Neuronal stem cell (in vitro differentiated cells): ENCODE measurements around the gene NCBP2.
A peak's percentile ranks its signal among the peaks of the same experiment; 100 is the strongest.

Experiments used
- DNase-seq: peaks from one replicate; pipeline ENCODE4 v3.0.0-alpha.2; 2013; ENCODE audit warnings: low spot score
- H2AFZ ChIP-seq: one replicate; pipeline ENCODE4 v1.6.1; 2013; ENCODE audit warnings: mild to moderate bottlenecking, low read length, inconsistent platforms
- H2AK5ac ChIP-seq: 2 replicates; pipeline ENCODE4 v1.6.1; 2013; ENCODE audit warnings: low read depth, mild to moderate bottlenecking, inconsistent platforms, low read length, moderate library complexity, mixed read lengths
- H2BK120ac ChIP-seq: 2 replicates; pipeline ENCODE4 v1.6.1; 2013; ENCODE audit warnings: low read depth, mild to moderate bottlenecking, inconsistent platforms, low read length, moderate library complexity, mixed read lengths
- H2BK12ac ChIP-seq: one replicate; pipeline ENCODE4 v1.6.1; 2013; ENCODE audit warnings: low read length, inconsistent platforms
- H2BK15ac ChIP-seq: 2 replicates; pipeline ENCODE4 v1.6.1; 2013; ENCODE audit warnings: mild to moderate bottlenecking, low read length, inconsistent platforms, mixed read lengths
- H2BK5ac ChIP-seq: one replicate; pipeline ENCODE4 v1.6.1; 2013; ENCODE audit warnings: inconsistent platforms, mild to moderate bottlenecking, low read length, moderate library complexity
- H3K14ac ChIP-seq: one replicate; pipeline ENCODE4 v1.6.1; 2013; ENCODE audit warnings: low read length, inconsistent platforms
- H3K18ac ChIP-seq: 2 replicates; pipeline ENCODE4 v1.6.1; 2013; ENCODE audit warnings: low read length, inconsistent platforms
- H3K23ac ChIP-seq: 2 replicates; pipeline ENCODE4 v1.6.1; 2013; ENCODE audit warnings: low read depth, mild to moderate bottlenecking, mixed read lengths, low read length, inconsistent platforms; ENCODE audit not compliant: poor library complexity
- H3K27ac ChIP-seq: replicated peaks from 3 replicates; pipeline ENCODE4 v1.5.1; 2013; ENCODE audit warnings: low read length, inconsistent platforms
- H3K27me3 ChIP-seq, 3 experiments: 2 replicates each; pipeline ENCODE4 v1.6.1; 2013; ENCODE audit warnings: low read length in 3 of 3, mild to moderate bottlenecking in 2 of 3, inconsistent platforms in 1 of 3, low read depth in 1 of 3, mixed read lengths in 1 of 3, moderate library complexity in 1 of 3; ENCODE audit not compliant: control insufficient read depth in 3 of 3, insufficient read depth in 3 of 3
- H3K36me3 ChIP-seq, 2 donors: replicated peaks in 1 of 2; 2 replicates each; pipeline ENCODE4 v1.6.1; 2013; ENCODE audit warnings: low read length in 2 of 2; ENCODE audit not compliant: control insufficient read depth in 2 of 2, insufficient read depth in 2 of 2
- H3K4ac ChIP-seq: 2 replicates; pipeline ENCODE4 v1.6.1; 2013; ENCODE audit warnings: inconsistent platforms, mild to moderate bottlenecking, low read length, moderate library complexity
- H3K4me1 ChIP-seq, 2 donors: 1 replicate in 1 of 2; 2 replicates in 1 of 2; pipeline ENCODE4 v1.6.1; 2013; ENCODE audit warnings: low read length in 2 of 2, low read depth in 1 of 2; ENCODE audit not compliant: control insufficient read depth in 2 of 2, insufficient read depth in 1 of 2
- H3K4me2 ChIP-seq: one replicate; pipeline ENCODE4 v1.6.1; 2013; ENCODE audit warnings: mild to moderate bottlenecking, low read length, inconsistent platforms; ENCODE audit not compliant: insufficient read depth, poor library complexity, severe bottlenecking
- H3K4me3 ChIP-seq, 2 donors: 2 replicates each; pipeline ENCODE4 v1.5.1; 2013; ENCODE audit warnings: low read length in 2 of 2, mild to moderate bottlenecking in 2 of 2, inconsistent platforms in 1 of 2, moderate library complexity in 1 of 2
- H3K79me1 ChIP-seq: one replicate; pipeline ENCODE4 v1.6.1; 2013; ENCODE audit warnings: low read depth, mild to moderate bottlenecking, inconsistent platforms, low read length, moderate library complexity
- H3K9ac ChIP-seq: one replicate; pipeline ENCODE4 v1.6.1; 2013; ENCODE audit warnings: mild to moderate bottlenecking, low read depth, low read length, inconsistent platforms; ENCODE audit not compliant: poor library complexity
- H3K9me3 ChIP-seq, 2 donors: replicated peaks in 1 of 2; 2 replicates each; pipeline versions ENCODE3 to v1.6.1; 2013; ENCODE audit warnings: low read length in 2 of 2, mild to moderate bottlenecking in 2 of 2, inconsistent platforms in 1 of 2, low read depth in 1 of 2, mixed read lengths in 1 of 2, moderate library complexity in 1 of 2; ENCODE audit not compliant: control insufficient read depth in 2 of 2, insufficient read depth in 1 of 2
- H4K8ac ChIP-seq: one replicate; pipeline ENCODE4 v1.6.1; 2013; ENCODE audit warnings: low read depth, mild to moderate bottlenecking, inconsistent platforms, low read length, moderate library complexity
- H4K91ac ChIP-seq: one replicate; pipeline ENCODE4 v1.6.1; 2013; ENCODE audit warnings: low read length, low read depth, mild to moderate bottlenecking, inconsistent platforms; ENCODE audit not compliant: poor library complexity
- WGBS, 2 donors: extraction: QIAGEN DNeasy Blood & Tissue Kit; methylation state at CpG; one replicate each; pipeline ENCODE4 v1.1.7; 2013; ENCODE audit warnings: missing lambda C conversion rate in 2 of 2, mixed read lengths in 1 of 2; ENCODE audit not compliant: insufficient read length in 2 of 2, insufficient replicate concordance in 1 of 2; ENCODE audit errors: extremely low coverage in 2 of 2; 5-methylcytosine and 5-hydroxymethylcytosine counted together

Gene NCBP2

DNA sequence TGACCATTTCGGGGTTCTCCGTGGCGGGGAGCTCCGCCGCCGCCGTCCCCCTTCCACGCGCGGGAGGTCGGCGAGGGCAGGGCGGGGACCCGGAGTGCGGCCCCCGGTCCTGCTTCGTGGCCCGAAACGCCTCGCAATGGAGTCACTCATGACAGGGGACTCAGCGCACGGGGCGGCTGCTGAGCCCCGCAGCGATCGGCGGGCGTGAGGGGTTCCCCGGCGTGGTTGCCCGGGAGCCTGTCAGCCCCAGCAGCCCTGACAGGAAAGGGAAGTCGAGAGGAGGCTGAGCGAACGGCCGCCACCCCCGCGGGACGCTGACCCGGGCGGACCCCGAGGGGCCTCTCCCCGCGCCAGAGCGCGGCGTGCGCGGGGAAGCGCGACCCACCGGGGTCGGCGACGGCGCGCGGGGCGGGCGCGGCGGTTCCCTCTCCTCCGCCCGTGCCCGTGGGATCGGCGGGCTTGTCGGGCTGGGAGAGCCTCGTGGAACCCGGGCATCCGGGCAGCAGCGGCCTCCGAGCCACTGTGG is 26.9 kb upstream of the NCBP2 start:
- Histone ChIP-seq H3K4me3 (peak overlapping the region; percentile 58 to 86), H4K8ac (no peak overlapping the region), H3K14ac (peak overlapping the region; percentile 94), H2BK15ac (no peak overlapping the region), H2BK5ac (no peak overlapping the region), H2AK5ac (peak overlapping the region; percentile 28), H3K4ac (no peak overlapping the region), H4K91ac (no peak overlapping the region), H3K79me1 (no peaks in the 10 kb centered on the region), H2AFZ (peak overlapping the region; percentile 98), H3K27me3 (peaks cover 25 to 63% (median 30%) of the 10 kb centered on the region in 3 experiments), H3K27ac (no peak overlapping the region), H3K9ac (peak overlapping the region; percentile 84), H3K23ac (peak overlapping the region; percentile 89), H3K4me2 (peak overlapping the region; percentile 98), H3K18ac (peak overlapping the region; percentile 87), H3K9me3 (peaks cover 10 to 23% of the 10 kb centered on the region in 2 donors), H2BK12ac (no peak overlapping the region), H3K36me3 (no peaks in the 10 kb centered on the region), H3K4me1 (peaks cover 2 to 4% of the 10 kb centered on the region in 2 donors), H2BK120ac (no peak overlapping the region)
- no CpG with 5 or more reads among the region's 72 CpGs for WGBS, 2 donors
- no peak for DNase-seq

DNA sequence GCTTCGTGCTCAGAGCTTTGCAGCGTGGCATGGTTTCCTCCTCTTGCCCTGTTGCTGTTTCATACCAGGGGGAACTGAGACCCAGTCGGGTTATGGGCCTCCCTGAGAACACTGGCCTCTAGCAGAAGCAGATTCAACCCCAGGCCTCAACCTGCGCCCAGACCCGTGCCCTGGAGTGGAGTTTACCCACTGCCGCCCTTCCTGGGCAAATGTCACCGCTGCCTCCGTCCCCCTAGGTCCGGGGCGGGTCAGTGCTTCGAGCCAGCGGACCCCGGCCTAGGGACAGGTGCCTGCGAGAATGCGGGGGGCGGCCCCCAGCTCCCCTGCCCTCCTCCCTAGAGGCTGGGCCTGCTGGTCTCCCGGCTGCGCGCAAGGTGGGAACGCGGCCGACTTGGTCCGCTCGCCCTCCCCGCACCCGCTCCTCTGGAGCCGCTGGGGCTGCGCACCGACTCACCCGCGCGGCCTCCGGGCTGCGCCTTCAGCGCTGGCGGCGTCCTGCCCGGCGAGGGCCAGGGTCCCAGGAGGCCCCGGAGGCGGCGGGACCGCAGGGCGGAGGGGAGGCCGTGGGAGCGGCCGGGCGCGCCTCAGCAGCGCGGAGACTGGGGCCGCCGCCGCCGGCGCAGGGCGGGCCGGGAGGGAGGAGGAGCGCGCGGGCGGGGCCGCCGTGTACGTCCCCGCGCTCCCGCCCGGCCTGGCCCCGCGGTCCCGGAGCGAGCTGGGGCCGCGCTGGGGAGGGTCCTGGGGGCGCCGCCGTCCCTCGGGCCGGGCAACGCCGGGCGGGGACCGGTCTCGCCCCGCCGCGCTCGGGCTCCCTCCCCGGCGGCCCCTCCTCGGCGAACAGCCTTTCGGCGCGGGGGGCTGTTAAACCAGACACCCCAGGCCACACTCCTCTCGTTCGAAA is 26.2 kb upstream of the NCBP2 start, which contains the start of gene PIGZ:
Gene PIGZ, minus strand, starts transcription at position 601 of the 901 bp plus-strand sequence. CDS start 16,802 bp downstream, outside the sequence.
- no peak within 1 kb of the TSS for H4K91ac ChIP-seq
- no peaks in the 10 kb centered on the region for H3K79me1 ChIP-seq

DNA sequence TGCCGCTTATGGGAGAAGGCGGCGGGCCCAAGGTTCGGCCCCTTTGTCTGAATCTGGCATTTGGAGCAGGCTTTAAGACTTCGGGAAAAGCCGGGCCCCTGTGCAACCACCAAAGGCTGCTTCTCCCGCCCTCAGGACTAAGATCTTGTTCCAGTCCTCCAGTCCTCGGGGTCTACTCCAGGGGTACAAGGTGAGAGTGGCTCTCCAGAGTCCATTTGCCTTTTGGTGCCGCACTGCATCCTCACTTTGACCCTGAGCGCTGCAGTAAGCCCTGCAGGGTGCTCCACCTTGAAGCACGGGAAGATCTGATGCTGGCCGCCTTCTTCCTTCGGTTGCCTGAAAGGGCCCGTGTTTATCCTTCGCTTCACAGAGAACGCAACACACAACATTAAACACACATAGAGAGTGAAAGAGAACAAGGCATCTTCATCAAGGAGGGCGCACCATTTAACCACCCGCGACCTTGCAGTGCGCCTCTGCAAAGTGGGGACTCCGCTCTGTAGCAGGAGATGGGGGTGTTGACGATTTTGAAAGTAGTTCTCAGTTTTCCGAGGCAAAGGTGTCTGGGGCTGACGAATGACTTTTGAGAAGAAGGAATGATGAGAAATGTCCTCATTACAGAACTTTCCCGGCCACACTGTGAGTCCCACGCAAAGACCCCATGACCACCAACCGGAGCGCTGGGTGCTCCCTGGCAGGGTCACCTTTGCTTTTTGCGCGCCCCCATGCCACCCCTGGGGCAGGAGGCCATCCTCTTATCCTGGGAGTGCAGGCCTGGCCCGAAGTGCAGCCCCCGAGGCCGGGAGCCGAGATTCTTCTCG is 25.3 kb upstream of the NCBP2 start:
- DNase-seq: no peak
- Histone ChIP-seq H2BK5ac (no peak overlapping the region), H3K14ac (no peak overlapping the region), H2BK15ac (no peak overlapping the region), H3K27ac (no peak overlapping the region), H2AFZ (peak overlapping the region; percentile 98), H3K9me3 (peaks cover 12 to 26% of the 10 kb centered on the region in 2 donors), H4K91ac (no peak overlapping the region), H3K9ac (no peak overlapping the region), H3K4me2 (peak overlapping the region; percentile 22), H3K23ac (no peak overlapping the region), H2BK120ac (no peak overlapping the region), H2BK12ac (no peak overlapping the region), H2AK5ac (peak overlapping the region; percentile 58), H3K27me3 (peaks cover 25 to 63% (median 30%) of the 10 kb centered on the region in 3 experiments), H3K4me3 (peak overlapping the region; percentile 58 to 86), H3K18ac (peak overlapping the region; percentile 15), H3K4me1 (peaks cover 2 to 4% of the 10 kb centered on the region in 2 donors), H3K36me3 (no peaks in the 10 kb centered on the region), H3K79me1 (no peaks in the 10 kb centered on the region), H3K4ac (no peak overlapping the region), H4K8ac (no peak overlapping the region)
- WGBS, 2 donors: no CpG with 5 or more reads among the region's 35 CpGs

More for the DNA sequence above, 26.2 kb upstream of the NCBP2 start, which contains the start of gene PIGZ:
- Histone ChIP-seq H3K9me3 (peaks cover 12 to 23% of the 10 kb centered on the region in 2 donors), H2AFZ (peak within 1 kb of the TSS; percentile 98), H3K14ac (peak within 1 kb of the TSS; percentile 94), H3K18ac (peak within 1 kb of the TSS; percentile 87), H2BK120ac (no peak within 1 kb of the TSS), H3K4me3 (peak within 1 kb of the TSS; percentile 58 to 86), H3K4me1 (peaks cover 2 to 4% of the 10 kb centered on the region in 2 donors), H2BK5ac (no peak within 1 kb of the TSS), H2AK5ac (peak within 1 kb of the TSS; percentile 28), H3K4me2 (peak within 1 kb of the TSS; percentile 98), H3K27me3 (peaks cover 25 to 63% (median 30%) of the 10 kb centered on the region in 3 experiments), H4K8ac (no peak within 1 kb of the TSS), H3K36me3 (no peaks in the 10 kb centered on the region), H3K27ac (no peak within 1 kb of the TSS), H3K4ac (no peak within 1 kb of the TSS), H3K23ac (peak within 1 kb of the TSS; percentile 89), H2BK15ac (no peak within 1 kb of the TSS), H2BK12ac (no peak within 1 kb of the TSS), H3K9ac (peak within 1 kb of the TSS; percentile 84)
- no CpG with 5 or more reads among the region's 98 CpGs for WGBS, 2 donors
- DNase-seq: no peak
